ENCODE measurements around the gene TCTA. TPM values are rescaled to one million over a fixed set of nuclear protein-coding genes. Genes with fewer than 3 reads are reported as not detected.

The TCTA gene
- total RNA-seq, 6 experiments from 2014 or later: 45.5 to 58.7 (median 49.9) TPM

DNA sequence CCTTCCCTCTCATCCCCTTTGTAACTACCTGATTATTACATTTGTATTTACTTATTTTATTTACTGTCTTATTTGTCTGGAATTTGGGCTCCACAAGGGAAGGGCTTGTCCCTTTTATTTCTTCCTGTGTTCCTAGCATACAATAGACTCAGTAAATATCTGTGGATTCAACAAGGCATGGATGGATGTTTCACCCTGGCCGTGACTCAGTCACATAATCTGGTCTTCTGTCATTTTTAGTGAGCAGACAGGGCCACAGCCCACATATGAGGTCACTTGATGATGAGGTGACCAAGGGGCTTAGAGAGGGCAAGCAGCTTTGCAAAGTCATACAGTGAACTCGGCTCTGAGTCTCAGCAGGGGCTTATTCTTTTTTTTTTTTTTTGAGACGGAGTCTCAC, 50.0 kb downstream of the TCTA start:
- peak; percentile 54 for DNase-seq
- Mint-ChIP-seq H3K36me3 (ENCODE audit: low read depth) (no peaks in the 10 kb centered on the region), H3K4me1 (ENCODE audit: low read depth) (peaks cover 23% of the 10 kb centered on the region), H3K27me3 (ENCODE audit: insufficient read depth) (peaks cover 1% of the 10 kb centered on the region; the same call in 1 of the 2 replicates), H3K27ac (peak overlapping the region; percentile 78), H3K4me3 (no peak overlapping the region), H3K9me3 (no peaks in the 10 kb centered on the region)
- no peak for TF ChIP-seq CTCF (IDR thresholded peaks at IDR 0.05)

- Mint-ChIP-seq H3K4me1 (ENCODE audit: low read depth) (peaks cover 34% of the 10 kb centered on the region), H3K36me3 (ENCODE audit: low read depth) (no peaks in the 10 kb centered on the region), H3K4me3 (no peak overlapping the region), H3K27me3 (ENCODE audit: insufficient read depth) (no peaks in the 10 kb centered on the region; the same call in 1 of the 2 replicates), H3K27ac (no peak overlapping the region), H3K9me3 (no peaks in the 10 kb centered on the region)
- DNase-seq: no peak
- no peak for TF ChIP-seq CTCF (IDR thresholded peaks at IDR 0.05)
Measured at GRCh38 chr3:49465270-49466034, 53.2 kb downstream of the TCTA start.

Other genes starting within 250 kb of the TCTA start
- gene CCDC71, start 246.1 kb upstream of the TCTA start, total RNA-seq (2021; fragmentation: NEBNext Ultra II Directional; extraction: Animal tissue kit (Norgen Biotek cat#: 25700)): 10 to 100 TPM; 20.0 to 23.7 (median 21.9) TPM
- 10 to 100 TPM; 16.7 to 22.0 (median 19.6) TPM for gene KLHDC8B, start 240.8 kb upstream of the TCTA start, total RNA-seq (2021; fragmentation: NEBNext Ultra II Directional; extraction: Animal tissue kit (Norgen Biotek cat#: 25700))
- 1 to 10 TPM; 2.4 to 3.5 (median 2.9) TPM for gene C3orf62, start 135.2 kb upstream of the TCTA start, total RNA-seq (2021; fragmentation: NEBNext Ultra II Directional; extraction: Animal tissue kit (Norgen Biotek cat#: 25700))
- 10 to 100 TPM; 41.4 to 48.3 (median 44.8) TPM for gene USP4, start 72.4 kb upstream of the TCTA start, total RNA-seq (2021; fragmentation: NEBNext Ultra II Directional; extraction: Animal tissue kit (Norgen Biotek cat#: 25700))
- 100 to 1,000 TPM; 359 to 607 (median 548) TPM for gene GPX1, start 54.1 kb upstream of the TCTA start, total RNA-seq (2021; fragmentation: NEBNext Ultra II Directional; extraction: Animal tissue kit (Norgen Biotek cat#: 25700))
- gene RHOA, start 447 bp upstream of the TCTA start, total RNA-seq (2021; fragmentation: NEBNext Ultra II Directional; extraction: Animal tissue kit (Norgen Biotek cat#: 25700)): 100 to 1,000 TPM; 703 to 739 (median 716) TPM
- 1 to 10 TPM in 5 of 6 experiments, under 1 TPM in 1; 0.78 to 3.2 (median 1.2) TPM for gene AMT, start 10.1 kb downstream of the TCTA start, total RNA-seq (2021; fragmentation: NEBNext Ultra II Directional; extraction: Animal tissue kit (Norgen Biotek cat#: 25700))
- gene NICN1, start 16.9 kb downstream of the TCTA start, total RNA-seq (2021; fragmentation: NEBNext Ultra II Directional; extraction: Animal tissue kit (Norgen Biotek cat#: 25700)): 10 to 100 TPM; 10.3 to 15.8 (median 13.2) TPM
- gene DAG1, start 57.8 kb downstream of the TCTA start, total RNA-seq (2021; fragmentation: NEBNext Ultra II Directional; extraction: Animal tissue kit (Norgen Biotek cat#: 25700)): 100 to 1,000 TPM; 101 to 121 (median 106) TPM
- gene BSN, start 142.1 kb downstream of the TCTA start, total RNA-seq (2021; fragmentation: NEBNext Ultra II Directional; extraction: Animal tissue kit (Norgen Biotek cat#: 25700)): under 1 TPM; 0.02 to 0.14 (median 0.06) TPM